Activated CD8-positive, alpha-beta memory T cell treated with anti-CD3 and anti-CD28 coated beads, Interleukin-2, amount 50 U/mL, for 24 hours (primary cell): ENCODE data around the gene ASB17.
"Not testable (repeated sequence)": the region's sequence is repeated elsewhere in the genome, so short reads cannot be mapped to it uniquely, and the experiment has no call there.

ENCODE experiments used
- DNase-seq: peaks from one replicate; pipeline ENCODE4 v3.0.0-alpha.2; 2020; ENCODE audit errors: extremely low read depth

ASB17 gene, protein sequence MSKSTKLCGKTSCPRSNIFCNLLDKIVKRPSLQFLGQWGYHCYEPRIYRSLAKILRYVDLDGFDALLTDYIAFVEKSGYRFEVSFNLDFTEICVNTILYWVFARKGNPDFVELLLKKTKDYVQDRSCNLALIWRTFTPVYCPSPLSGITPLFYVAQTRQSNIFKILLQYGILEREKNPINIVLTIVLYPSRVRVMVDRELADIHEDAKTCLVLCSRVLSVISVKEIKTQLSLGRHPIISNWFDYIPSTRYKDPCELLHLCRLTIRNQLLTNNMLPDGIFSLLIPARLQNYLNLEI

DNA sequence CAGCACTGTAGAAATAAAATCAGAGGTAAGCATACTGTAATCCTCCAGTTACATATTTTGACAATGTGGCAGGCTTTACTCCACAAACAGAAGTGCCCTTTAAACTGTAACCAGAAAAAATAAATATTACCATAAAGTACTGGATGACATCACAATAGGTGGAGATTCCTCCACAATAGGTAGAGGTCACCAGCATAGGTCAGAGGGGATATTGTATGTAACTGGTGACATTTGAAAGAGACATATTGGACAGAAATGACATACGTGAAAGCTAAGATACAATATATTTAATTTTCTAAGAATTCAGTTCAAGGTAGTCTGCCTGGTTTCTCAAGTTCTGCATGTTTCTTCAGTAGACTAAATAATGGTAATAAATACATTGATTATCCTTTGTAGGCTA, at the start of gene ASB17:
TSS of gene ASB17 (minus strand) at position 101 of the 400 bp plus-strand sequence. CDS start 113 bp downstream, outside the sequence.
- DNase-seq: no peak

DNA sequence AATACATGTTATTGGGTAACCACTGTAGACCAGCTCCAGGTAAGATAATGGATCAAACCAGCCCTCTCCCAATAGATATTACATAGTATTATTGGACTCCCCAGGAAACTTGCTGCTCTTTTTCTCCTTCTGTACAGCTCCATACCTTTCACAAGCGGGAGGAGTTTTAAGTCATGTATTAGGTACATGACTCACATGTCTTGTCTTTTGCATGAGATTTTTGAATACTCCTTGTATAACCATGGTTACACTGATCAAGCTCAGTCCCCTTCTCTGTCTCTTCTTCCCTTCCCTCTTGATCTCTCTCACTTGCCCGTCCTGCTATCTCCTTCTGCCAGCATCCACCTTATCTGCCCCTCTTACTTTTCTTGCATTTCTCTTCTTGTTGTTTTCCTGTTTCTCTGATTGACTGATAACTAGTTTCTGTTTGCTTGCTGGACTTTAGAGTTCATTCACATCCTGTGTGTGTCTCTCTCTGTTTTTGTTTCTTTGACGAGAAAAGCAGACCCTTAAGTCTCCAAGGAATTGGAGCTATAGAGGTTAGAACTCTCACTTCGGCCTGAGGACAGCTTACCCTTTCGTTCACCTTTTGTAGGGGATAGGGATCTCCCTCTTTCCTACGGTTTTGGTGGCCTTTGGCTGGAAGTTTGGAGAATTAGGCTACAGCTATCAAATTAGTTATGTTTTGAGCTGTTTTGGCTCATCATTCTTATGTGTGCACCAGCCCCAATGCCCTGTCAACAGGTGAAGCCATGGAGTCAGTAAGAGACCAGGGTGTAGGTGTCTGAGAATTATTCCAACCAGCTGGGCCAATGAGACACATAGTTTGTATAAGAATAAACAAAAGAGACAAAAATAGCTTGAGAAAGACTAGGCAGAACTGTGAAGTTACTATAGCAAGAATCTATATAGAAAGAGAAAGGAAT, 49.0 kb upstream of the ASB17 start:
- DNase-seq: no peak

DNA sequence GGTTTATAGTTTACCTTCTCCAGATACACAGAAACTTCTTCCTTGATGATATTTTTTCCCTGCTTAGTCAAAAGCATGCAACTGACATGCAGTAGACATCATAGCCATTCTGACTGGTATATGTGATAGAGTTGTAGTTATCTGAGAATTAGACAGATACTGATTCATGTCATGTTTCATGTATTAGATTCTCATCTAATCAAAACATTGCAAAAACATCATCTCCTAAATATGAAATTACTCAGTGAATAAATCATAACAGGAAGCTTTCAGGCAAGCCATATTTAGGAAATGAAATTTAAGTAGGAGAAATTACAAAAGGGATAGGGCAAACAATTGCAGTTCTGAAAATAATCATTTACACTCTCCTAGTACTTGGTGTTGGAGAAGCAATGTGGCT, 38.4 kb upstream of the ASB17 start:
- DNase-seq: no peak

DNA sequence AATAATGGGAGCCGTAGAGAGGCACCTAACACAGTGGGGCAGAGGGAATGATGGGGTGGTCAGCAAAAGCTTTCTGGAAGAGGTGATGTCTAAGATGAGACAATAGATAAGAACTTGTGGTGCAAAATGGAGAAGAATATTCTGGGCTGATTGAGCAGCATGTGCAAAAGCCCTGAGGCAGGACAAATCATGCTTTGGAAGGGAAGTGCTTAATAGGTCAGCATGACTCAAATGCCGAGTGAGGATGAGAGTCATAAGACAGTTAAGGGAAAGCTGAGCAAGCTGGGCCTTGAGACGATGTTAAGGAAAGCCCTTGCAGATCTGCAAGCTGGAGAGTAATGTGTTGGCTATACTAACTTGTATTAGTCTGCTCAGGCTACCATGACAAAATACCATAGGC, 37.3 kb upstream of the ASB17 start:
- DNase-seq: no peak

DNA sequence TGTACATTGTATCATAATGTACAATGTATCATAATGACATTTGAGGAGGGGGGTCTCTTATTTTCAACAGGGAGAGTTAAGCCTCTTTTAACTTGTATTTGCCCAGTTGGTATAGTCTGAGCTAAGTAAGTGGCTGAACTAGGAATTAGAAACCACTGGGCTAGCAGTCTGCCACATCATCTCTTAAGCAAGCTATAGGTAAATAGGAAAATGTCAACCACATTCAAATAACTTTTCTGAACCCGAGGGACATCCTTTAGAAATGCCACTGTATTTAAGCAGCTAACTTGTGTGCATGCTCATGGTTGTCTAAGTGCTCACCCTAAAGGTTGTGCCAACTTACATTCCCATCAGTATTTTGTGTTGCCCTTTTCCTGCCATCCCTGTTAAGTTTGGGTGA, 35.5 kb upstream of the ASB17 start:
- DNase-seq: no peak

- DNase-seq: no peak
These were observed 32.7 kb upstream of the ASB17 start for GRCh38 chr1:75964760-75965408.

DNA sequence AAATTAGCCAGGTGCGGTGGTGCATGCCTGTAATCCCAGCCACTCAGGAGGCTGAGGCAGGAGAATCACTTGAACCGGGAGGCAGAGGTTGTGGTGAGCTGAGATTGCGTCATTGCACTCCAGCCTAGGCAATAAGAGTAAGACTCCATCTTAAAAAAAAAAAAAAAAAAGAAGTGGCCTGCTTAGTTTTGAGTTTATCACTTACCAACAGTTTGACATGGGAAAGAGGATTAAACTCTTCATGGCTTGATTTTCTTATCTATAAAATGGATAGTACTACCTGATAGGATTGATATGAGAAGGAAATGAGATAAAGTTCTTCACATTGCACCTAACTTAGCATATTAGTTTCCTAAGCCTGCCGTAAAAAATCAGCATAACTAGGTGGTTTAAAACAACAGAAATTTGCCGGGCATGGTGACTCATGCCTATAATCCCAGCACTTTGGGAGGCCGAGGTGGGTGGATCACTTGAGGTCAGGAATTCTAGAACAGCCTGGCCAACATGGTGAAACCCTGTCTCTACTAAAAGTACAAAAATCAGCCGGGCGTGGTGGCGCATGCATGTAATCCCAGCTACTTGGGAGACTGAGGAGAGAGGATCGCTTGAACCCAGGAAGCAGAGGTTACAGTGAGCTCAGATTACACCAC, 32.0 kb upstream of the ASB17 start:
- not testable (repeated sequence) for DNase-seq

- no peak for DNase-seq
These were observed 22.4 kb upstream of the ASB17 start for GRCh38 chr1:75954586-75954985.

GRCh38 chr1:75953461-75953860, 21.3 kb upstream of the ASB17 start:
- no peak for DNase-seq

DNA sequence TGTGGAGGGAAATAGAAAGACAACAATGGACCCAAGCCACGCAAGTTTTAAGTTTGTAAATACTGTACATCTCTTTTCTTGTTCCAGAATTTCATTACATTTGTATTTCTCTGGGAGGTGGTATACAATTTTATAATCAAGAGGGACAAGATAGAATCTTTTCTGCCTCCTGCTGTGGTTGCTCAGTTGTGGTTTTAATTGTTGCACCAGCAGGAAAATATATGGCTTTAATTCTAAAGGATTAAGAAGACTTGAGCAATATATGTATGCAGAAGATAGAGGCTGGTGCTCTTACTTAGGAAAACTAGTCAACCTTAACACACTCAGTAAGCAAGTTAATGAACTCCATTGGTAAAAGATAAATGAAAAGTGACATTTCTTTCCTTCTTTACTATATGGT, 19.8 kb upstream of the ASB17 start:
- DNase-seq: no peak

GRCh38 chr1:75950176-75950575, 18.0 kb upstream of the ASB17 start:
- DNase-seq: no peak

DNA sequence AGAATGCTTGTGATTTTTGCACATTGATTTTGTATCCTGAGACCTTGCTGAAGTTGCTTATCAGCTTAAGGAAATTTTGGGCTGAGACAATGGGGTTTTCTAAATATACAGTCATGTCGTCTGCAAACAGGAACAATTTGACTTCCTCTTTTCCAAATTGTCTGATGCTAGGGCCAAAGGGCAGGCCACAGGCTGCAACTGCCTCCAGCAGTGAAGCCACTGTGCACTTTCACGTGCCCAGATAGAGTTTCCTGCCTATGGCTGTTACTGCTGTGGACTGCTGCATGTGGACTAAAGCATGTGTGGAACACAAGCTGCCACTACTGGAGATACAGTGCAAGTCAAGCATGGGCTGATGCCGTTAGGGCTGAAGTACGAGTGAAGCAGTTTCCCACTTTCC, 10.8 kb upstream of the ASB17 start:
- not testable (repeated sequence) for DNase-seq

GRCh38 chr1:75937034-75937433, 4.8 kb upstream of the ASB17 start:
- no peak for DNase-seq

DNA sequence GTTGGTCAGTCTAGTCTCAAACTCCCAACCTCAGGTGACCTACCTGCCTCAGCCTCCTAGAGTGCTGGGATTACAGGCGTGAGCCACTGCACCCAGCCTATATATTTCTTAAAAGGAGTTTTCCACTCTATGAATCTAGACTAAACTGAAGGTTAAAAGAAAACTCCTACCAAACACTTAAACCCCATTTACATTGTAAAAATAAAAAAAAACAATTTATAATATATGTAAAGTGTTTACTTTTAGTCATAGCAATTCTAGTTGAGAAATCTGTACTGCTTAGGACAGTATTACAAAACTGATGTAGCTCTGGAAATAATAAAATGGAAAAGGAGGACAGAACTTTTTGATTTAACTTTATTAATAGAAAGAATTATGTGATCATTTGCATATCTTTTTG, 9.5 kb downstream of the ASB17 start:
- no peak for DNase-seq

DNA sequence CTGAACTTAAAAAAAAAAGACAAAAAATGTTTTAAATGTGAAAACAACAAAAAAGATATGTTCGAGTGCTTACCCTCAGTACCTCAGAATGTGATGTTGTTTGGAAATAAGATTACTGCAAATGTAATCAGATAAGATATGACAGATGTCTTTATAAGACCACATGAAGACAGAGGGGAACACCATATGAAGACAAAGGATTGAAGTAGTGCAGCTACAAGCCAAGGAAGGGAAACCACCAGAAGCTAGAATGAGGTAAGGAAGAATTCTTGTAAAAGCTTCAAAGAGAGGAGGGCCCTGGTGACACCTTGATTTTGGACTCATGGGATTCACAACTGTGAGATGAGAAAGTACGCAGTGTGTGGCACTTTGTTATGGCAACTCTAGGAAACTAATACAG, 15.4 kb downstream of the ASB17 start:
- DNase-seq: no peak

DNA sequence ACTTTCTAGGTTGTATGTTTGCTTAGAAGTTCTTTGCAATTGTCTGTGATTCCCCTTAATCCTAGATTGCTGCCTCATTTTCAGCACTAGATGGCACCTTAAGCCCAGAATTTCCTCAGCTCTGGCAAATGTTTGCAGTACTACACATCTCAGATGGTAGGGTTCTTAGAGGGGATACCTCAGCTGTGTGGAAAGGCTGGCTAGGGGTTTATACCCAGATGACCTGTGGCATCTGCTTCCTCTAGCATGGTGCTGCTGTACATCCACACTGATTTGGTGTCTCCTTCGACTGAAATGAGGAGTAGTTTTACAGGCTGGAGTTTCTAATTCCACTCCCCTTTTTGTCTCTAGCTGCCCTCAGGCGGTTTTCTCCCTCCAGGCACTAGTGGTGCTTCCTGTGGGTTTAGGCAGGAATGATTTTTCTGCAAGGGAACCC, 23.5 kb downstream of the ASB17 start:
- no peak for DNase-seq

DNA sequence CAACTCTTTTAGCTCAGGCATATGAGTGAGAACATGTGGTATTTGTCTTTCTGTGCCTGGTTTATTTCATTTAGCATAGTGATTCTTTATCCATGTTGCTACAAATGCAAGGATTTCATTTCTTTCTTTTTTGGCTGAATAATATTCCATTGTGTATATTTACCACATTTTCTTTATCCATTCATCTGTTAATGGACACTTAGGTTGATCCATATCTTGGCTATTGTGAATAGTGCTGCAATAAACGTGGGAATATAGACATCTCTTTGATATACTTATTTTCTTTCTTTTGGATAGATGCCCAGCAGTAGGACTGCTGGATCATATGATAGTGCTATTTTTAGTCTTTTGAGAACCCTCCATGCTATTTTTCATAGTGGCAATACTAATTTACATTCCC, 30.8 kb downstream of the ASB17 start:
- DNase-seq: no peak

DNA sequence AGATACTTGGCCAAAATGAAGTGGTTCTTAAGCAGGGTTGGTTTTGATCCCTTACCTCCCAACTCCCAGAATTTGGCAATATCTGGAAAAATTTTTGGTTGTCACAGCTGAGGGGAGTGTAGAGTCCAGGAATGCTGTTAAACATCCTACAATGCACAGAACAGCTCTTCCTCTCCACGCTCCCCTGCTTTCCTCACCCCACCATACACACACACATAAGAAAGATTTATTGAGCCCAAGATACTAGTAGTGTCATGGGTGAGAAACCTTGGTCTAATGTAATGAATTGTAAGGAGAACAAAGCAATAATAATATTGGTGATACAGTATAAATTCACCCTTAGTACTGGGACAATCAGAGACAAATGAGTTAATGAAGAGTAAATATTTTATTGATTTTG, 47.8 kb downstream of the ASB17 start:
- no peak for DNase-seq

GRCh38 chr1:75879985-75880384, 52.2 kb downstream of the ASB17 start:
- DNase-seq: no peak

DNA sequence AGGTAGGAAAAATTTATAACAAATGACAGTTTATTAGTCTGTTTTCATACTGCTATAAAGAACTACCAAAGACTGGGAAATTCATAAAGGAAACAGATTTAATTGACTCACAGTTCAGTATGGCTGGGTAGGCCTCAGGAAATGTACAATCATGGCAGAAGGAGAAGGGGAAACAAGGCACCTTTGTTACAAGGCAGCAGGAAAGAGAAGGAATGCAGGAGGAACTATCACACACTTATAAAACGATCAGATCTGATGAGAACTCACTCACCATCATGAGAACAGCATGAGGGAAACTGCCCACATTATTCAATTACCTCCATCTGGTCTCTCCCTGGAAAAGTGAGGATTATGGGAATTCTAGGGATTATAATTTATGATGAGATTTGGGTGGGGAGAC, 61.3 kb downstream of the ASB17 start:
- no peak for DNase-seq
